GM12878 (cell line): ENCODE results near the gene LRFN2. TPM values are rescaled to one million over a fixed set of nuclear protein-coding genes. Genes with fewer than 3 reads are reported as not detected.

Experiments used
- ATAC-seq: fragments of 200-7000 bp; cut with Tn5 transposase; 3 replicates; pipeline ENCODE4 v1.9.1; 2020; ENCODE audit warnings: mild to moderate bottlenecking, moderate library complexity
- BruUV-seq: library from RNA; stranded (reverse); fragments of 400-500 nt; replicated peaks from 2 replicates; lab custom pipeline; 2021; lab: Mats Ljungman, UMichigan
- CTCF ChIA-PET: fragments of 300-600 bp; sonication (Branson Sonifier 250); formaldehyde crosslinking; extraction: SDS; loops from one replicate; lab custom pipeline; 2021; ENCODE audit warnings: inconsistent platforms; lab: Yijun Ruan, JAX
- POLR2A ChIA-PET: fragments of 350-600 bp; formaldehyde crosslinking; extraction: SDS; loops from one replicate; lab custom pipeline; 2021; ENCODE audit warnings: inconsistent platforms; lab: Charles Lee
- RAD21 ChIA-PET: fragments of 300-600 bp; sonication (Branson Sonifier 250); formaldehyde crosslinking; loops from one replicate; lab custom pipeline; 2023; ENCODE audit warnings: antibody characterized with exemption; ENCODE audit not compliant: unreplicated experiment; lab: Charles Lee
- SMC1A ChIA-PET: fragments of 300-600 bp; sonication (Branson Sonifier 250); formaldehyde crosslinking; loops from one replicate; lab custom pipeline; 2023; ENCODE audit not compliant: unreplicated experiment, uncharacterized antibody; lab: Charles Lee
- DNase-seq: peaks from one replicate; pipeline ENCODE4 v3.0.0-alpha.2; 2011; ENCODE audit warnings: low read depth, low spot score
- FAIRE-seq: peaks from 3 replicates; lab custom pipeline; 2011; peaks lifted over from hg19 to GRCh38; lab: Jason Lieb, UNC
- H2AFZ ChIP-seq: 2 replicates; pipeline ENCODE4 v1.6.0; 2011; ENCODE audit warnings: low read depth, low read length, control low read depth; ENCODE audit not compliant: control insufficient read depth
- H3K27ac ChIP-seq: 2 replicates; pipeline ENCODE4 v1.5.1; 2011; ENCODE audit warnings: control low read depth; ENCODE audit not compliant: control insufficient read depth, insufficient read depth
- H3K27me3 ChIP-seq, 2 experiments: replicated peaks in 1 of 2; 2 replicates each; pipeline versions ENCODE4 v1.6.0 to v1.6.1; 2011; ENCODE audit warnings: low read length in 1 of 2; ENCODE audit not compliant: control insufficient read depth in 2 of 2, insufficient read depth in 2 of 2
- H3K36me3 ChIP-seq, 2 experiments: 2 replicates each; pipeline ENCODE4 v1.5.1; 2011; ENCODE audit warnings: low read length in 1 of 2; ENCODE audit not compliant: control insufficient read depth in 2 of 2, insufficient read depth in 2 of 2
- H3K4me1 ChIP-seq: 2 replicates; pipeline ENCODE4 v1.6.1; 2011; ENCODE audit warnings: mild to moderate bottlenecking, low read length, moderate library complexity, mixed read lengths; ENCODE audit not compliant: control insufficient read depth, insufficient read depth
- H3K4me2 ChIP-seq: 2 replicates; pipeline ENCODE4 v1.6.0; 2011; ENCODE audit warnings: control low read depth; ENCODE audit not compliant: control insufficient read depth, insufficient read depth
- H3K4me3 ChIP-seq: fragments of 200-600 bp; sonication (generic); 2 replicates; pipeline ENCODE4 v1.5.1; 2016
- H3K79me2 ChIP-seq: 2 replicates; pipeline ENCODE4 v1.6.0; 2011; ENCODE audit warnings: low read length; ENCODE audit not compliant: control insufficient read depth, insufficient read depth
- H3K9ac ChIP-seq: 2 replicates; pipeline ENCODE4 v1.8.0; 2011; ENCODE audit warnings: low read length, control low read depth, mixed read lengths; ENCODE audit not compliant: control insufficient read depth, insufficient read depth
- H3K9me3 ChIP-seq: replicated peaks from 3 replicates; pipeline ENCODE4 v1.5.1; 2011; ENCODE audit warnings: mild to moderate bottlenecking, low read length; ENCODE audit not compliant: control insufficient read depth, insufficient read depth
- H4K20me1 ChIP-seq: 2 replicates; pipeline ENCODE4 v1.6.0; 2011; ENCODE audit not compliant: control insufficient read depth, insufficient read depth
- ATF3 ChIP-seq: IDR thresholded peaks from 2 replicates; pipeline ENCODE4 v1.6.1; 2011; ENCODE audit warnings: low read depth, mild to moderate bottlenecking, low read length, moderate library complexity, borderline replicate concordance; ENCODE audit errors: extremely low read depth
- BCL11A ChIP-seq: IDR thresholded peaks from 2 replicates; pipeline ENCODE4 v1.6.1; 2011; ENCODE audit warnings: low read depth, low read length
- E2F4 ChIP-seq: IDR thresholded peaks from 2 replicates; pipeline ENCODE4 v1.6.1; 2012; ENCODE audit warnings: low read depth, low read length, improper control_type of control experiment
- EED ChIP-seq: sonication (generic); IDR thresholded peaks from 2 replicates; pipeline ENCODE4 v1.6.1; 2016; ENCODE audit warnings: antibody characterized with exemption, low read depth
- FOXM1 ChIP-seq: IDR thresholded peaks from 2 replicates; pipeline ENCODE4 v1.6.1; 2012; ENCODE audit warnings: low read depth, mild to moderate bottlenecking, inconsistent platforms, low read length, moderate library complexity
- IKZF2 ChIP-seq, 2 experiments: fragments of 450-650 bp; IDR thresholded peaks; 2 replicates each; pipeline ENCODE4 v1.6.1; 2017; ENCODE audit warnings: mild to moderate bottlenecking in 2 of 2, moderate library complexity in 2 of 2
- JUNB ChIP-seq: IDR thresholded peaks from 2 replicates; pipeline ENCODE4 v1.6.1; 2016; ENCODE audit warnings: antibody characterized with exemption, mild to moderate bottlenecking
- KLF5 ChIP-seq: fragments of 450-650 bp; IDR thresholded peaks from 2 replicates; pipeline ENCODE4 v1.6.1; 2014; ENCODE audit warnings: mild to moderate bottlenecking; ENCODE audit not compliant: partially characterized antibody
- NBN ChIP-seq: fragments of 450-650 bp; IDR thresholded peaks from 2 replicates; pipeline ENCODE4 v1.6.1; 2016
- NFYB ChIP-seq: IDR thresholded peaks from 2 replicates; pipeline ENCODE4 v1.6.1; 2011; ENCODE audit warnings: low read depth, mild to moderate bottlenecking, low read length, improper control_type of control experiment, moderate library complexity; ENCODE audit not compliant: insufficient read depth
- SKIL ChIP-seq: fragments of 450-650 bp; IDR thresholded peaks from 2 replicates; pipeline ENCODE4 v1.6.1; 2017; ENCODE audit warnings: mild to moderate bottlenecking, low read depth, inconsistent platforms; ENCODE audit not compliant: poor library complexity, severe bottlenecking
- SP1 ChIP-seq: IDR thresholded peaks from one replicate; pipeline ENCODE4 v1.6.1; 2011; ENCODE audit warnings: low read depth, low read length
- TBL1XR1 ChIP-seq: IDR thresholded peaks from 2 replicates; pipeline ENCODE4 v1.6.1; 2012; ENCODE audit warnings: low read depth, low read length, improper control_type of control experiment
- WRNIP1 ChIP-seq: IDR thresholded peaks from 2 replicates; pipeline ENCODE4 v1.6.1; 2011; ENCODE audit warnings: low read depth, low read length, improper control_type of control experiment, borderline replicate concordance
- WGBS: methylation state at CpG from one replicate; pipeline ENCODE4 v1.1.6; 2016; ENCODE audit warnings: low lambda C conversion rate; ENCODE audit not compliant: insufficient replicate concordance, insufficient coverage; ENCODE audit errors: missing lambda C conversion rate; 5-methylcytosine and 5-hydroxymethylcytosine counted together
- in situ Hi-C: fragments of 300-500 bp; cut with MboI; formaldehyde crosslinking; loops from 9 replicates; pipeline ENCODE4 v1.14.3; 2018; ENCODE audit warnings: mixed read lengths
- intact Hi-C: fragments of 100-400 bp; cut with micrococcal nuclease; formaldehyde crosslinking; loops from one replicate; pipeline ENCODE4 v1.14.2; 2022; ENCODE audit not compliant: unreplicated experiment
- polyA plus RNA-seq, 11 experiments: library from polyadenylated mRNA; depleted of rRNA in 4 of 11; unstranded in 6 of 11; stranded (reverse) in 5 of 11; fragments of >200 nt; fragmentation: Nextera tagmentation in 4 of 11; fragmentation: Illumina TruSeq in 1 of 11; extraction: Ambion mirVana in 4 of 11; extraction: Trizol in 1 of 11; gene quantifications; 1 replicate in 1 of 11; 2 replicates in 10 of 11; pipeline versions ENCODE4 v1.2.1 to v1.2.3, GENCODE V29; 2011 to 2016; ENCODE audit warnings: inconsistent platforms in 2 of 11, missing spikeins in 2 of 11, low read depth in 1 of 11
- total RNA-seq, 4 experiments: library from RNA; depleted of rRNA in 3 of 4; stranded (reverse); fragments of >200 nt in 3 of 4; fragmentation: Illumina TruSeq in 1 of 4; extraction: Trizol in 1 of 4; gene quantifications; 2 replicates each; pipeline versions ENCODE4 v1.2.1 to v1.2.3, GENCODE V29; 2013 to 2021

Gene LRFN2
- total and polyA plus RNA-seq, 10 of the 15 experiments (the other 5 are each of a cell fraction or from before 2014, with no cell fraction given) = not detected

GRCh38 chr6:40456390-40457013 is 130.7 kb downstream of the LRFN2 start:
- ChIA-PET POLR2A (no interaction called here), CTCF (interaction anchor here (0.5 kb wide), 1 partner anchor 520 kb away, joined by 4 read pairs; no protein-coding TSS in a partner anchor)

GRCh38 chr6:40455686-40456389 is 131.3 kb downstream of the LRFN2 start:
- CTCF ChIA-PET = interaction anchor here (0.5 kb wide), 1 partner anchor 520 kb away, joined by 4 read pairs; no protein-coding TSS in a partner anchor
- in situ Hi-C loops = no loop called here
- Histone ChIP-seq H3K4me3 (no peak overlapping the region), H3K36me3 (no peaks in the 10 kb centered on the region), H3K9ac (no peak overlapping the region), H3K27me3 (no peaks in the 10 kb centered on the region; a peak in 2 of 4 replicates), H4K20me1 (no peaks in the 10 kb centered on the region; the same call in 1 of the 2 replicates), H3K27ac (no peak overlapping the region), H3K9me3 (no peaks in the 10 kb centered on the region), H3K79me2 (no peaks in the 10 kb centered on the region), H3K4me1 (no peaks in the 10 kb centered on the region), H3K4me2 (no peak overlapping the region), H2AFZ (no peak overlapping the region)
- SMC1A ChIA-PET = no interaction called here
- DNase-seq (no peak), ATAC-seq (no peak), FAIRE-seq (no peak)
- RAD21 ChIA-PET = no interaction called here
- intact Hi-C loops = no loop called here
- no TSS peak for BruUV-seq
- POLR2A ChIA-PET = no interaction called here
- WGBS = 0% methylated on average over 1 of the region's 1 CpG
- TF ChIP-seq FOXM1 (no peak), EED (no peak), SP1 (no peak), WRNIP1 (no peak), ATF3 (no peak), NFYB (no peak), E2F4 (no peak), SKIL (no peak), TBL1XR1 (no peak), KLF5 (no peak), BCL11A (no peak), JUNB (no peak)

More at GRCh38 chr6:40456390-40457013, 130.7 kb downstream of the LRFN2 start:
- Histone ChIP-seq H3K9ac (no peak overlapping the region), H3K4me3 (no peak overlapping the region), H3K27me3 (no peaks in the 10 kb centered on the region; a peak in 2 of 4 replicates), H3K4me2 (no peak overlapping the region), H4K20me1 (no peaks in the 10 kb centered on the region; the same call in 1 of the 2 replicates), H3K9me3 (no peaks in the 10 kb centered on the region), H2AFZ (no peak overlapping the region), H3K4me1 (no peaks in the 10 kb centered on the region), H3K36me3 (no peaks in the 10 kb centered on the region), H3K79me2 (no peaks in the 10 kb centered on the region), H3K27ac (no peak overlapping the region)
- ChIA-PET SMC1A (no interaction called here), RAD21 (no interaction called here)
- TF ChIP-seq EED (no peak), IKZF2 (IDR thresholded peaks at IDR 0.05) (no peak), NBN (no peak)
- no TSS peak for BruUV-seq
- in situ Hi-C loops (no loop called here), intact Hi-C loops (no loop called here)
- WGBS = 21% methylated on average over 5 of the region's 5 CpGs
- DNase-seq (no peak), ATAC-seq (no peak), FAIRE-seq (no peak)
